PC-3 (cell line): ENCODE data around the gene MAF. TPM values are rescaled to one million over a fixed set of nuclear protein-coding genes. Genes with fewer than 3 reads are reported as not detected.

ENCODE experiments used
- ATAC-seq: fragments of 200-7000 bp; cut with Tn5 transposase; 2 replicates; pipeline ENCODE4 v1.9.1; 2020; ENCODE audit warnings: mild to moderate bottlenecking, moderate library complexity
- BruUV-seq: library from RNA; stranded (reverse); fragments of 400-500 nt; replicated peaks from 2 replicates; lab custom pipeline; 2021; lab: Mats Ljungman, UMichigan
- CTCF ChIA-PET: fragments of 300-600 bp; sonication (Branson Sonifier 250); formaldehyde crosslinking; loops from one replicate; lab custom pipeline; 2022; ENCODE audit warnings: antibody characterized with exemption; lab: Charles Lee
- POLR2A ChIA-PET: fragments of 300-600 bp; sonication (Branson Sonifier 250); formaldehyde crosslinking; loops from one replicate; lab custom pipeline; 2022; ENCODE audit warnings: antibody characterized with exemption; ENCODE audit not compliant: unreplicated experiment; lab: Charles Lee
- DNase-seq: peaks from one replicate; pipeline ENCODE4 v3.0.0-alpha.2; 2015
- H2AFZ ChIP-seq: fragments of 300-600 bp; sonication (generic); 2 replicates; pipeline ENCODE4 v1.6.0; 2016; ENCODE audit warnings: antibody characterized with exemption, low read length
- H3F3A ChIP-seq: fragments of 300-600 bp; sonication (generic); one replicate; pipeline ENCODE4 v1.6.0; 2017; ENCODE audit warnings: antibody characterized with exemption, low read length, control low read depth, mild to moderate bottlenecking; ENCODE audit not compliant: unreplicated experiment
- H3K27ac ChIP-seq: fragments of 300-600 bp; sonication (generic); 2 replicates; pipeline ENCODE4 v1.5.1; 2016; ENCODE audit warnings: mild to moderate bottlenecking, low read length
- H3K27me3 ChIP-seq: fragments of 300-600 bp; sonication (generic); 2 replicates; pipeline ENCODE4 v1.6.1; 2016; ENCODE audit warnings: low read length, mixed read lengths
- H3K36me3 ChIP-seq: fragments of 300-600 bp; sonication (generic); 2 replicates; pipeline ENCODE4 v1.6.1; 2016; ENCODE audit warnings: low read depth, mixed run types, low read length, mixed read lengths
- H3K4me1 ChIP-seq: fragments of 300-600 bp; sonication (generic); 2 replicates; pipeline ENCODE4 v1.5.1; 2016; ENCODE audit warnings: low read length; ENCODE audit not compliant: insufficient read depth
- H3K4me2 ChIP-seq: fragments of 300-600 bp; sonication (generic); 2 replicates; pipeline ENCODE4 v1.6.0; 2016; ENCODE audit warnings: low read length
- H3K4me3 ChIP-seq: fragments of 300-600 bp; sonication (generic); 2 replicates; pipeline ENCODE4 v1.5.1; 2016; ENCODE audit warnings: mild to moderate bottlenecking, low read length, mixed read lengths
- H3K79me2 ChIP-seq: fragments of 300-600 bp; sonication (generic); 2 replicates; pipeline ENCODE4 v1.6.1; 2017; ENCODE audit warnings: low read length, mixed read lengths
- H3K9ac ChIP-seq: fragments of 300-600 bp; sonication (generic); 2 replicates; pipeline ENCODE4 v1.6.0; 2016; ENCODE audit warnings: mild to moderate bottlenecking, low read length
- H3K9me2 ChIP-seq: fragments of 300-600 bp; sonication (generic); replicated peaks from 2 replicates; pipeline ENCODE4 v1.6.1; 2016; ENCODE audit warnings: mixed run types, low read length, mixed read lengths
- H3K9me3 ChIP-seq: fragments of 300-600 bp; sonication (generic); 2 replicates; pipeline ENCODE4 v1.6.1; 2016; ENCODE audit warnings: low read length, mixed read lengths
- H4K20me1 ChIP-seq: fragments of 300-600 bp; sonication (generic); 2 replicates; pipeline ENCODE4 v1.6.1; 2016; ENCODE audit warnings: low read length, mixed read lengths
- CTCF ChIP-seq: fragments of 300-600 bp; sonication (generic); conservative IDR thresholded peaks from 2 replicates; pipeline ENCODE4 v1.5.1; 2017; ENCODE audit warnings: antibody characterized with exemption, low read depth, mild to moderate bottlenecking, low read length
- EZH2 ChIP-seq: fragments of 300-600 bp; sonication (generic); IDR thresholded peaks from one replicate; pipeline ENCODE4 v1.6.1; 2017; ENCODE audit warnings: antibody characterized with exemption, mild to moderate bottlenecking, low read length; ENCODE audit not compliant: unreplicated experiment
- EZH2phosphoT487 ChIP-seq: fragments of 300-600 bp; sonication (generic); IDR thresholded peaks from 2 replicates; pipeline ENCODE4 v1.6.1; 2018; ENCODE audit warnings: mild to moderate bottlenecking, antibody characterized with exemption, low read length, borderline replicate concordance
- intact Hi-C: fragments of 100-400 bp; cut with micrococcal nuclease; formaldehyde crosslinking; loops from 2 replicates; pipeline ENCODE4 v1.9.0; 2023
- total RNA-seq: library from RNA; depleted of rRNA; stranded (reverse); fragments of >200 nt; gene quantifications from 2 replicates; pipeline ENCODE4 v1.2.3, GENCODE V29; 2014

Gene MAF
- total RNA-seq, 1 experiment from 2014 or later, result not detected

- BruUV-seq, result no TSS peak
- ChIA-PET CTCF (interaction anchor here (0.7 kb wide), 4 partner anchors 1365 to 1494 kb away, joined by 3 to 6 read pairs (median 4); no protein-coding TSS in a partner anchor), POLR2A (interaction anchor here (0.6 kb wide), 1 partner anchor 80 kb away, joined by 3 read pairs; no protein-coding TSS in a partner anchor)
- Histone ChIP-seq H3K36me3 (no peaks in the 10 kb centered on the region), H3K9me3 (no peaks in the 10 kb centered on the region), H3K27me3 (peaks cover 69% of the 10 kb centered on the region), H2AFZ (no peak overlapping the region), H3K9me2 (no peaks in the 10 kb centered on the region), H3K4me2 (peak overlapping the region; percentile 57; the same call in 1 of the 2 replicates), H3K4me1 (no peaks in the 10 kb centered on the region), H3K9ac (no peak overlapping the region), H4K20me1 (no peaks in the 10 kb centered on the region), H3K27ac (no peak overlapping the region), H3K4me3 (no peak overlapping the region), H3F3A (no peaks in the 10 kb centered on the region), H3K79me2 (no peaks in the 10 kb centered on the region)
- DNase-seq, result peak; percentile 55
- ATAC-seq, result no peak
- no peak for TF ChIP-seq EZH2phosphoT487
- no peak for TF ChIP-seq EZH2
- TF ChIP-seq CTCF, result peak; percentile 73
- intact Hi-C loops, result loop anchor here (5.0 to 10.0 kb wide), 2 partner anchors 1477 to 1925 kb away; no protein-coding TSS in a partner anchor
Measured at GRCh38 chr16:79601931-79602627, 1.5 kb upstream of the MAF start.

- no peak for ATAC-seq
- no peaks in the 10 kb centered on the region for H3K9me2 ChIP-seq
- POLR2A ChIA-PET, result no interaction called here
- intact Hi-C loops, result loop anchor here (5.0 to 10.0 kb wide), 2 partner anchors 1477 to 1924 kb away; no protein-coding TSS in a partner anchor
- peak overlapping the region; percentile 37; the same call in 1 of the 2 replicates for H3K4me3 ChIP-seq
- no peak overlapping the region for H2AFZ ChIP-seq
- H3K36me3 ChIP-seq, result no peaks in the 10 kb centered on the region
- H3K27ac ChIP-seq, result no peak overlapping the region
- H3K79me2 ChIP-seq, result no peaks in the 10 kb centered on the region
- peaks cover 71% of the 10 kb centered on the region for H3K27me3 ChIP-seq
- CTCF ChIA-PET, result interaction anchor here (0.7 kb wide), 1 partner anchor 1469 kb away, joined by 3 read pairs; no protein-coding TSS in a partner anchor
- DNase-seq, result no peak
- no peak overlapping the region for H3K9ac ChIP-seq
- BruUV-seq, result no TSS peak
- H3F3A ChIP-seq, result no peaks in the 10 kb centered on the region
- no peaks in the 10 kb centered on the region for H3K9me3 ChIP-seq
- peak overlapping the region; percentile 57 for H3K4me2 ChIP-seq
- no peaks in the 10 kb centered on the region for H4K20me1 ChIP-seq
- TF ChIP-seq CTCF (no peak), EZH2phosphoT487 (no peak), EZH2 (no peak)
- H3K4me1 ChIP-seq, result no peaks in the 10 kb centered on the region
Measured at GRCh38 chr16:79601092-79601930, 774 bp upstream of the MAF start.
